GM12801 (cell line): ENCODE measurements around the gene ATP9B.

ENCODE experiments used
- CTCF ChIP-seq: IDR thresholded peaks from one replicate; pipeline ENCODE4 v1.5.1; 2011; ENCODE audit warnings: control low read depth; ENCODE audit not compliant: insufficient read length; ENCODE audit errors: extremely low read depth

The ATP9B gene

GRCh38 chr18:79411614-79412526, 342.7 kb downstream of the ATP9B start:
- TF ChIP-seq CTCF, result no peak

DNA sequence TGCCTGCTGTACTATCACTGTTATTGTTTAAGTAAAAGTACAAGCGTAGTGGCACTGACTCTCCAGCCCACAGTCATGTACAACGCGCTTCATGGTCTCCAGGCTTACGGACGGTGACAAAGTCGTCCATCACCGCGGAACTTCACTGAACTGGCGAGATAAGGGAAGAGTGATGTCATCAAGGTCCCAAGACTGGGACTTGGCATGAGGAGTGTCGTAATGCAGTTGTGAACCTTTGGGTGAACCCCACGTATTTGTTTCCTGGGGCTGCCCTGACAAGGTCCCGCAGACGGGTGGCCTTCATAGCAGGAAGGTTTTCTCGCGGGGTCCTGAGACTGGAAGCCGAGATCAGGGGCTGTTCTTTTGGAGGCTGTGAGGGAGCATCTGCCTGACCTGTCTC, 343.8 kb downstream of the ATP9B start:
- no peak for TF ChIP-seq CTCF

GRCh38 chr18:79413426-79413825, 344.2 kb downstream of the ATP9B start:
- no peak for TF ChIP-seq CTCF

DNA sequence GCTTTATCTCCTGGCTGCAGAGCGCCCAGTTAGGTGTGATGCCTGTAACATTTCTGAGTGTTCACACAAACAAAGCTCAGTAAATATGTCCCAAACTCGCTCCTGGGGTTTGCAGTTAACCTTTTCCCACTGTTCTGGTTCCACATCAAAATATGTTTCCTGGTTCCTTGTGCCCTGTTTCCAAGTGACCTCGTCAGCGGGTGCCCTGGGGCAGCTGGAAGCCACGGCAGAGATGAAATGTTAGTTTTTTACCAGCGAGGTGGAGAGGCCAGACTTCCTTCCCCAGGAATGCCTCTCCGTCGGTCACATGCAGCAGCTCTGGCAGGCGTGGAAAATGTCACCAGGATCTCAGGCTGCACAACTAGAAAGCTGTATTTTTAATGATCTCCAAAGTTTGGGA, 344.7 kb downstream of the ATP9B start:
- no peak for TF ChIP-seq CTCF

DNA sequence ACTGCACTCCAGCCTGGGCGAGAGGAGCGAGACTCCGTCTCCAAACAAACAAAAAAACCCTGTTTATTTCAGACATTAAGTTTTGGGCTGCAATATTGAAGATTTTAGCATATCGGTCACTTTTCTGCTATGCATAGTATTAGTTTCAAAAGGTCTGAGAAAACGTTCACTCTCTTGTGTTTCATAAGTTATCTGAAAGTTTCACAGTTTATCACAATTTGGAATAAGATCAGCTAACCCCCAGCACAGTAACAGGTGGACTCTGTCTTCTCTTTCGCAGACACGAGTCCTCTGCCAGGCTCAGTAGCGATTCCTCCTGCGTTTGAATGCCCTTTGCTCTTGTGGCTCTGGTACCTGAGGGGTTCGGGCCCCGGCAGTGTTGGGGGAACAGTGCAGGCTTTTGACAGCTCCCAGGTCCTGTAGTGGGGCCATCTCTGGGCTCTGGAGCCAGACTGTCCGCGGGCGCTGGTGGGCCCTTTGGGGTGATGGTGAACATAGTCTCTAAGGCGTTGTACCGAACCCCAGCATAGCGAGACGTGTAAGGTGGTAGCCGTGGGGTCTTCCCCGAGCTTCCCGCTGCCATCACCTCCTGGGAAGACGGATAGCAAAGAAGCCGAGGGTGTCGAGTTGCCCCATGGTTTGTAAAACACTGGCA, 347.0 kb downstream of the ATP9B start:
- TF ChIP-seq CTCF, result no peak

GRCh38 chr18:79416677-79417052, 347.5 kb downstream of the ATP9B start:
- no peak for TF ChIP-seq CTCF

GRCh38 chr18:79418236-79418635, 349.0 kb downstream of the ATP9B start:
- TF ChIP-seq CTCF, result no peak
